ENCODE data around the gene MIGA2.

Gene MIGA2

DNA sequence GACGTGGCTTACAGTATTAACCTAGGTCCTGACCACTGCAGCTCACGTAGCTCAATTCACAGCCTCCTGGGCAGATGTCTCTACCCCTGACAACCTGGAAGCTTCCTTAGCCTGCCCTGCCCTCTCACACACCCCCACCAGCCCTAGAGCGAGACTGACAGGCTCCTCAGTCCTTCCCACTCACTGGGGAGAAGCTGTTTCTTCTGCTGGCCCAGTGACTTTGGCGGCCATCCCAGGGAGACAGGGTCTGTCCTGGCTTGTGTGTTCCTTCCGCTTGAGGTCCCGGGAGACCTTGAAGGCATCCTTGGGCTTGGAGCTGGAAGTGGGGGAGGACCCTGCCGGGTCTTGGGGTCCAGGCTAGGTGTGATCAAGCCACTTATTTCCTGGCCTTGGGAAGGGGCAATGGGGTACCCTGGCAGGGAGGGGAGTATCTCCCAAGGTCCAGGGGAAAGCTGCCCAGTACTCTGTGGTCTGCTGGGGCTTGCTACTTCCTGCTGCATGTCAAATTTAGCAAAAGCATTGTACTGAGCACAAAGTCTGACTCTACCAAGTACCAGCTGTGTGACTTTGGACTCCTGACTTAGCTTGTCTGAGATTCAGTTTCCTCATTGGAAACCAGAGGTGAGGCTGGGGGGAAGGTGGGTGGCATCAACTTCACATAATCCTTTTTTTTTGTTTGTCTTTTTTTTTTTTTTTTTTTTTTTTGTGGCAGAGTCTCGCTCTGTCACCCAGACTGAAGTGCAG is 1.9 kb downstream of the MIGA2 start:
- no peak for DNase-seq

DNA sequence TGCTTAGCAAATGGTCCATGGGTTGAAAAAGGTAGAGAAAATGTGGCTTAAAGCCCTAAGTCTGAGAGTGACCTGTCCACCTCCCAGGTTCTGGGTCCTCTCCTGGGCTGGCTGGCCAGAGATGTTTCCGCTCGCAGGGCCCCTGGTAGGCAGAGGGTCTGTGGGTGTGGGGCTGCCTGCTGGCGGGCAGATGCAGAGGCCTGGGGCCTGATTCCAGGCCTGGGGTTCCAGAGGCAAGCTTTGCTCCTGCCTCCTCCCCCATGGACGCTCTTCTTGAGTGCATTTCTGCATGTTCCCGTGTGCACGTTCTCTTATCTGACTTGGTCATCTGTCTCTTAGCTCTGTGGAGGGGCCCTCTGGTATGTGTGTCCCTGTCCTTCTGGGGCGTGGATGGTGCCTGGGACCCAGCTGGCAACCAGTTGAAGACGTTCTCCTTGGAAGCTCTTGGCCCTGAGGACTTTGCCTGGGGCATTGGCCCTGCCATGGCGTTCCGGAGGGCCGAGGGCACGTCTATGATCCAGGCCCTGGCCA is 3.8 kb downstream of the MIGA2 start:
- DNase-seq, result no peak

DNA sequence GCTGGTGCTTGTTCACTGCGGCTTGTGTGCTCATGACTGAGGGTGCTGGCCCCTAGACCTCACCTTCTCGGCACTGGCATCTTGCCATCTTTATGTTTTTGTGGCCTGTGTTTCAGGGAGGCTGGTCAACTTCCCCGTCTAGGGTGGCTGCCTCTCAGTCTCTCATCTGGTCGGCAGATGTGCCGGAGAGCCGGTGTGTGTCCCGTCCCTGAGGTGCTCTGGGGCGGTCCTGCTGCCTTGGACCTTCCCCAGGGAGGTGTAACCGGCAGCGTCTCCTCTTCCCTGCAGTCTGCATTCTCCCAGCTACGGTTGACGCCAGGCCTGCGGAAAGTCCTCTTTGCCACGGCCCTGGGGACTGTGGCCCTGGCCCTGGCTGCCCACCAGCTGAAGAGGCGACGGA is 5.6 kb downstream of the MIGA2 start:
- no peak for DNase-seq

DNA sequence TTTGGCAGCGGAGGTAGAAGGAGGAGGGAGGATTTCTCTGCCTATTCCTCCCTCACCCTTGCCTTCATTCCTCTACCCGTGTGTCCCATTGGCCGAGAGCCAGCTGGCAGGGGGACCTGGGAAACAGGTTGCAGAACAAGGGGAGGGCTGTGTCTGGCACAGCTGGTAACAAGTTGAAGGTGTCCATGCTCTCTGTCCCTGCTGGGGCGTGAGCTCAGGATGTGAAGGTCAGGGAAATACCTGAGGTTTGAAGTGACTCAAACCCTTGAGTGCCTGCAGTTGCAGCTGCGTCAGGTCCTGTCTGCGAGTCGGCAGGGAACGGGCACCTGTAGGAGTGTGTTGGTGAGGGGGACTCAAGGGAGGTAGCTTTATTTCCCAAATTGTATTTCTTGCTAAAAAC is 16.2 kb downstream of the MIGA2 start:
- DNase-seq, result no peak

DNA sequence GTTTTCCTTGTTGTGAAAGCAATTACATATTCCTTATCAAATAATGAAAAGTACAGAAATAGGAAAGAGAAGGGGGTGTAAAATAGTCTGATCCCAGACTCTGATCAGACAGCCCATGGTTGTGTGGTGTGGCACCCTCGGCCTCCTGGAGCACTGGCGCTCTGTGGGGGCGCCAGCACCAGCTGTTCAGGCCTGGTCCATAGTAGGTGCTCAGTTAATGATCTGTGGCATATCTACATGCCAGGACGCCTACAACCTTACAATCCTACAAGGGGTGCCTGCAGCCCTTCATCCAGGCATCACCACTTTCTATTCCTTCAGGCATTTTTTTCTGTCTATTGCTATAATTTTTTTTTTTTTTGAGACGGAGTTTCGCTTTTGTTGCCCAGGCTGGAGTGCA is 16.6 kb downstream of the MIGA2 start:
- DNase-seq, result no peak

DNA sequence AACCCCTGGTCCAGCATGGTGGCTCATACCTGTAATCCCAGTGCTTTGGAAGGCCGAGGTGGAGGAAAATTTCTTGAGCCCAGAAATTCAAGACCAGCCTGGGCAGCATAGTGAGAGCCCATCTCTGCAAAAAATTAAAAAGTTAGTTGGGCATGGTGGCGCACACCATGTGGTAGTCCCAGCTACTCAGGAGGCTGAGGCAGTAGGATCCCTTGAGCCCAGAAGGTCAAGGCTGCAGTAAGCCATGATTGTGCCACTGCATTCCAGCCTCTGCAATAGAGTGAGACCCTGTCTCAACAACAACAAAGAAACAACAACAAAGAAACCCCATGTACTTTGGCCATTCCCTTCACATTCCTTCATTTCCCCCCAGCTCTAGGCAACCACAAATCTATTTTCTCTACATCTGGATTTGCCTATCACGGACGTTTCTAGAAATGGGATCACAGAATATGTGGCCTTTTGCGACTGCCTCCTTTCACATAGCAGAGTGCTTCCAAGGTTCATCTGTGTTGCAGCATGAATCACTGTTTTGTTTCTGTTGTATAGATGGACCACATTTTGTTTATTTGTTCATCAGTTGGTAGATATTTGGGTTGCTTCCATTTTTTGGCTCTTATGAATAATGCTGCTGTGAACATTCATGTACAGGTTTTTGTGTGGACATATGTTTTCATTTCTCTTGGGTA is 17.9 kb downstream of the MIGA2 start:
- no peak for DNase-seq

DNA sequence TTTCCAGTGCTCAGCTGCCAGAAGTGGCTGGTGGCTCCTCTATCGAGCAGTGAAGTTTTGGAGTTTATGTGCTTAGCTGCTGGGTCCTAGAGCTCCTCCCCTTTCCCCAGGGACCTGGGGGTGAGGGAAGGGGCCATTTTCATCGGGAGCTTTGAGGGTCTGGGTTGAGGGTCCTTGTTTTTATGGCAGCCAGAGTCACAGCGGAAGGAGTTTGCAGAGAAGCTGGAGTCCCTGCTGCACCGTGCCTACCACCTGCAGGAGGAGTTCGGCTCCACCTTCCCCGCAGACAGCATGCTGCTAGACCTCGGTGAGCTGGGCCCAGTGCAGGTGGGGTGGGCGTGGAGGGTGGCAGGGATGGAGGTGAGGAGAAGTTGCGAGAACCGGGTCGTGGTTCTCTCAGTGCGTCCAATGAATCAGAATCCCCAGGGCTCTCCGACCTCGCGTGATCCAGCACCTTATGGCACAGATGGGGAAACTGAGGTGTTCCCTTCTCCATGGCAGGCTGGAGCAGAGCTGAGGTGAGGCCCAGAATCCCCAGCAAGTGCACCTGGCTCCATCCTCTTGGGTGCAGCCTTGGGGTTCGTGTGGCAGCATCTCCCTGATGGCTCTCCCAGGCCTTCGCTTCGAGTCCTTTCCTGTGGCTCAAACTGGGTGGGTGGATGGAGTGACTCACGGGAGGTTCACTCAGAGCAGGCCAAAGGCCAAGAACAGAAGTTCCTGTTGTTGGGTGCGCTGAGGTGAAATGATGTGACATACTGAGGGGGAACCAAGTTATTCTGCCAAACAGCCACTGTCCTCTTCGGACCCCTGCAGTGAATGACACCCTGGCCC is 22.8 kb downstream of the MIGA2 start:
- DNase-seq, result no peak

DNA sequence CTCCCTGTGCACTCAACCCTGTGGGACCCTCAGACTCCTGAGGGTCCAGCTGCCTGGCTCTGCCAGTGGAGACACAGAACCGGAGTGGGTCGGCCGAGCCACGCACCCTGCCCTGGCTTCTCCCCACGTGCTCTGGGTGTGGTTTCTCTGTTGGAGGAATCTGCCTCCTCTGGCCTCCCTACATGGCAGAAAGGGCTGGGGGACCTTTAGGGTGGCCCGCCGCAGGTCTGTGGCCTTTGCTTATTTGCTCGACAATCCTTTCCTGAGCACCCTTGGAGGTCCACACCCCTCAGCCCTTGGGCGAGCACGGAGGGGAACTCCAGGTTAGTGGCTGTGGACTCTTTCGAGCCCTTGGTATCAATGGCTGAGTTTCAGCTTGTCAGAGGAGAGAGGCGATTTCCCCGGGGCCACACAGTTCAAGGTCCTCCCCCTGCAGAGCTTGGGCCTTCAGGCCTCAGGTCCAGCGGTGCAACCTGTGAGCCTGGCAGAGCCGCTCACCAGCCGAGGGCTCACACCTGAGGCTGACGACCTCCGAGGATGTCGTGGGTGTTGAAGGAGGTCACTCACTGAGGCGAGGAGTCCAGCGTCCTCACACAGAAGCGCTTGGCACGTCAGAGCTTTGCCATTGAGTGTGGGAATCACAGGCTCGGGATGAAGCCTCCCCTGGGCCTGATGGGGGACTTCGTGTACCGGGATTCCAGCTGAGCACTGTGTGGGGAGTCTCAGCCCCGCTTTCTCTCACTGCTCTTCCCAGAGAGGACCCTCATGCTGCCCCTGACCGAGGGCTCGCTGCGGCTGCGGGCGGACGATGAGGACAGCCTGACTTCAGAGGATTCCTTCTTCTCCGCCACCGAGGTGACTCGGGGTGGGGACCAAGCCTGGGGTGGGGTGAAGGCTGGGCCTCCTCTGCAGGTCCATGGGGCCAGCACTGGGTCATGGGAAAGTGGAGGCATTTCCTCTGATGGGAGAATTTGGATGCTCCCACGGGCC is 23.7 kb downstream of the MIGA2 start:
- DNase-seq, result no peak

DNA sequence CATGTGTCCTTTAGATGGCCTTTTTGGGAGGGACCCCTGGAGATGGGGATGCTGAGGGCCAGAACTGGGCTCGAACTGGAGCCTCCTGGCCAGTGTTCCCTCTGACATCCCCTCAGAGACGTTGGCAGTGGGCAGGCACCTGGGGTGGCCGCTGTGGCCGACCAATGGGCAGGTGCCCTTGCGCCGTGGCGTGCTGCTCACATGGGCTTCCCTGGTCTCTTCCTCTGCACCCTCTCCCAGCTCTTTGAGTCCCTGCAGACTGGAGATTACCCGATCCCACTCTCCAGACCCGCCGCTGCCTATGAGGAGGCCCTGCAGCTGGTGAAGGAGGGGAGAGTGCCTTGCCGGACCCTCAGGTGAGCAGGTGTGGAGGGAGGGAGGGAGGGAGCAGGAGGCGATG is 24.6 kb downstream of the MIGA2 start:
- no peak for DNase-seq

DNA sequence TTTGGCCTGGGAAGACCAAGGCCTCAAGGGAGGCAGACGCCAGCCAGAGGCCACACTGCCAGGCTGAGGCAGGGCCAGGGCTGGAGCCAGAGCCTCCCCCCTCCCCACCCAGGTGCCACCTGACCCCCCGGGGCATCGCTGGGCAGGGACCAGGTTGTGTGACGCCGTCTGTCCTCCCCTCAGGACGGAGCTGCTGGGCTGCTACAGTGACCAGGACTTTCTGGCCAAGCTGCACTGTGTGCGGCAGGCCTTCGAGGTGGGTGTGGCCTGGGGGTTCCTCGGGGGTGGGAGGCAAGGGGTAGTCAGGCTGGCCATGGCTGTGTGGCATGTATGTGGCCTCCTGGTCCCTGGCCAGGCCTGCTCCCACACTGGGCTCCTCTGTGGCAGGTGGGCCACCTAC is 26.6 kb downstream of the MIGA2 start:
- no peak for DNase-seq

DNA sequence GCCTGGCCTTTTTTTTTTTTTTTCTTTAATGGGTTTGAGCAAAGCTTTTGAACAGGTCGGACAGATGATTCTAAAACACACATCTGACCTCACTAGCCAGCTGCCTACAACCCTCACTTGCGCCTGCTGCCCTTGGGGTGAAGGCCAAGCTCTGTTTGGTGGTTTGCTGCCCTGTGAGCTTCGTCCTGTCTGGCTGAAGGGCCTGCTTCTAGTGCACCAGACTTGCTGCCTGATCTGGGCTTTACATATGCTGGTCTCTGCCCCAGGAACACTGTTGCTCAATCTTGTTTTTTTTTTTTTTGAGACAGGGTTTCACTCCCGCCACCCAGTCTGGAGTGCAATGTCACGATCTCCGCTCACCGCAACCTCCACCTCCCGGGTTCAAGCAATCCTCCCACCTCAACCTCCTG is 28.1 kb downstream of the MIGA2 start:
- DNase-seq, result no peak

DNA sequence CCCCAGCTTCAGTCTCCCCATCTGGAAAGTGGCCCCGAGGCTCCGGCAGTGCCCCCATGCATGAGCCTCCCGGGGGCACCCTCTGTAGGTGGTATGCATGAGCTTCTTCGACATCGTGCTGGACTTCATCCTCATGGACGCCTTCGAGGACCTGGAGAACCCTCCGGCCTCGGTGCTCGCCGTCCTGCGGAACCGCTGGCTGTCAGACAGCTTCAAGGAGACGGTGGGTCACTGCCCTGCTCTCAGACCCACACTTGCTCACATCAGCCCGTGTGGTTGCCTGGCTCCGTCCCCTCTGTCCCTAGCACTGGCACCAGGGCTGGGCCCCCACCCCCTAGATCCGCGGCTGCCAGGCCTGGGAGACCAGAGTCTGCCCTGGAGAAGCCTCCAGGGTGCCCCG is 31.7 kb downstream of the MIGA2 start:
- DNase-seq, result no peak

DNA sequence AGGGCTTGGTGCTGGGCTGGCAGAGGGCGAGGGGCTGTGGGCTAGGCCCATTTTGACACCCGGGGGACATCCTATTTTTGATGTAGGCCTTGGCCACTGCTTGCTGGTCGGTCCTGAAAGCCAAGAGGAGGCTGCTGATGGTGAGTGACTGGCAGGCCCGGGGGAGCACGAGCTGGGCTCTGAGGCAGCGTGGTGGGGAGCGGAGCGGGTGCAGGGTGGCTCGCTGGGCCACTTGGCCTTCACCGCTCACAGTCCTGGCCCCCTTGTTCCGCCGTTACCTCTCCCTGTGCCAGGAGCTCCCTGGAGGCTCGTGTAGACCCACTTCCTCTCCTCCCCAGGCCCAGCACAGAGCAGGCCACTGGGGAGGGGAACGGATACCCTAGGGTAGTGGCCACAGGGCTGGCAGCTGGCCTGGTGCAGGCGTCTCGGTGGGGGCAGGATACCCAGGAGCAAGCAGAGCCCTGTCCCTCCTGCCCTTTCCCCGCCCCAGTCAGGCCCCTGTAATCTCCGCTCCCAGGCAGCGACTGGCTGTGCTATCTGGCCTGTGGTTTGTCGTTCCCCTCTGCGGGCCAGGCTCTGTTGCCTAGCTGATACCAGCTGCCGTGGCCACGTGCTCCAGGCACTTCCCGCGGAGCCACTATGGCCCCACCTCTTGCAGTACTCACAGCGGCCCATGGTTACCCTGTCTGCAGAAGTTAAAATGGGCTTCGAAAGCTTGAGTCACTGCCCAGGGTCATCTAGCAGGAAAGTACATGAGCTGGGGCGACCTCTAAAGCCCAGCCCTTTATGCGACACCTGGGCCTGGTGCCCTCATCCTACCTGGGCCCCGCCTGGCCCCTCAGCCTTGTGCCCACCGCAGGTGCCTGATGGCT is 32.8 kb downstream of the MIGA2 start:
- DNase-seq, result no peak

DNA sequence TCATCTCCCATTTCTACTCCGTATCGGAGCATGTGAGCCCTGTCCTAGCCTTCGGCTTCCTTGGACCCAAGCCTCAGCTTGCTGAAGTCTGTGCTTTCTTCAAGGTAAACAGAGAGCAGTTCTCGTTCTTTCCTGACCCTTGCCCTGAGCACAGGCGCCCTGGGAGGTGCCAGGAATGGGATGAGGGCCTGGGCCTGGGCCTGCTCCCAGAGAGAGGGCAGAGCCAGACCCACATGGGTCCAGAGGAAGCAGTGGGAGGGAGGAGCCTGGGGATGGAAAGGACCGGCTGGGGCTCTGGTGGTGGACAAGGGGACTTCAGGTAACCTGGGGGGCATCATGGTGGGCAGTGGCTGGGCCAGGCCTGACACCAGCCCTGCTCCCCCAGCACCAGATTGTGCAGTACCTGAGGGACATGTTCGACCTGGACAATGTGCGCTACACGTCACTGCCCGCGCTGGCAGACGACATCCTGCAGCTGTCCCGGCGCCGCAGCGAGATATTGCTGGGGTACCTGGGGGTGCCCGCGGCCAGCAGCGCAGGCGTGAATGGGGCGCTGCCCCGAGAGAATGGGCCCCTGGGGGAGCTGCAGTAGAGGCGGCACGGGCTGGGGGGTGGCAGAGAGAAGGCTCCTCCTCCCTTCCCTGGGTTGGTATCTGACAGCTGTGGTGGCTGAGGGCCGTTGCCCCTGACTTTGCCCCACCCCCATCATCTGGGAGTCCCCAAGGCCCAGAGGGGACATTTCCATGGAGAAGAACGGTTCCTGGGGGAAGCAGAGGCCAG is 33.6 kb downstream of the MIGA2 start:
- no peak for DNase-seq

DNA sequence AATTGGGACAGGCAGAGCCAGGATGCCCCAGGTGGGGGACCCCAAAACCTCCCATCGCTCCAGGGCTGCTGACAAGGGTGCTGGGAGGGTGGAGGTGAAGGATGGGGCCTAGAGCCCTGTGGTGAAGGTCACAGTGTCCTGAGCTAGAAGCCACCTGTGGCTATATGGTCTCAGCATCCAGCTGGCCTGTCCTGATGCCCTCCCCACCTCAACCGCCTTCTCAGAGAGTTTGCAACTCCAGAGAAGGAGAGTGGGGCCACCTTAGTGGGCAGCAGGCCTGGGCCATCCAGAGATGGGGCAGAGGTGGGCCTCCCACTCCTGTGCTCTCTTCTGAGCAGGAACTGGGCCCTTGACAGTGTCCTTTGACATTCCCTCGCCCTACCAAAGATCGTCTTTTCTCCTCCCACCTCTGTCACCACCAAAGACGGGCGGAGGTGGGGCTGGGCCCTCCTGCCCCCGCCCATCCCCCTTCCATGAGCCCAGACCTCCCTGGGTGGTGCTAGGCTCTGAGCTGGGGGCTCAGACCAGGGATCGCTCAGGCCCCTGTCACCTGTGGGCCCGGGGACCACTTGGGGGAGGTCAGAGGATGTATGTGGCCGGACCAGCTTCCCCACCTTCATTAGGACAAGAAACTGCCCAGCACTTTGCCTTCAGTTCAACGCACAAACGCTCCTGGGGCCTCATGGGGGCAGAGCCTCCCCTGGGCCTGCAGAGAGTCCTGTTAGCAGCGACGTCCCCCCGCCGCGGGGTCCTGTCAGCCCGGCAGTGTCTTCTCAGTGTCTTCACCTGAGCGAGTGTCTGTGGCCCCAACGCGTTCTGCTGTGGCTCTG is 34.5 kb downstream of the MIGA2 start:
- DNase-seq, result no peak

DNA sequence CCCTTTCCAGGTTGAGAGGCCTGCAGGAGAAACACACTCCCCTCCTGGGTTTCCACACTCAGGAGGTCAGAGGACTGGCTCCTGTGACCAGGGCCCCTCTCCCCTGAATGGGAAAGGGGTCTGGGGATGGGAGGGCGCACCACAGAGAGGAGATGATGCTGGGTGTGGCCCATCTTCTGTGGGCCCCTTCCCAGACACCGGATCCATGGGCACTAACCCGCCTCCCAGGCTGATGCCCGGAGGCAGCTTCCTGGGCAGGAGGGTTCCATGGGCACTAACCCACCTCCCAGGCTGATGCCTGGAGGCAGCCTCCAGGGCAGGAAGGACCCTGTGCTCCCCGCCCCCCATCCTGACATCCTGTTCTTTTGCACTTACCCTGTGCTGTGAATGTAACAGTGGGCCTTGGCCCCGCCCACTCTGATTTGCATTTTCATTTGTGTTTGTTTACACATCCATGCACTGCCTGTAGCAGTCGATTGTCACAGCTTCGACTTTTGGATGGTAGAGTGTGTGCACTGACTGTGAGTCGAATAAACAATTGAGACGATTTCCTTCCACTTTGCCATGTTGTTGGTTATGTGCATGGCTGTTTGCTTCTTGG is 35.2 kb downstream of the MIGA2 start:
- no peak for DNase-seq

DNA sequence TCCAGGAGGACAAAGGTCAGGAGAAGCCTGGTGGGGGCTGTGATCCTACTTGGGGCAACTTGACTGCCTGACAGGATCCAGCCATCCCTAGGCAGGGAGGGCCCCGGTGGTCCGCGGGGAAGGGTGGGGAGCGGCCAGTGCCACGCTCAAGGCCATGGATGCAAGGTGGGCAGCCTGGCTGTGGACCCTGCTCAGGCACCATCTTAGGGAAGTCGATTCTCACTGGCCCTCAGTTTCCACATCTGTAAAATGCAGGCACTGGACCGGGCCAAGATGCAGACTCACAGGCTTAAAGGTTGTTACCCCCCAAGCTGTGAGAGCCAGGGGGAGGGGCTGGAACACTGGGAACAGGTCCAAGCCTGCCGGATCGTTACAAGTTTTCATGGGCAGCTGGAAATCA is 35.7 kb downstream of the MIGA2 start:
- DNase-seq, result no peak

DNA sequence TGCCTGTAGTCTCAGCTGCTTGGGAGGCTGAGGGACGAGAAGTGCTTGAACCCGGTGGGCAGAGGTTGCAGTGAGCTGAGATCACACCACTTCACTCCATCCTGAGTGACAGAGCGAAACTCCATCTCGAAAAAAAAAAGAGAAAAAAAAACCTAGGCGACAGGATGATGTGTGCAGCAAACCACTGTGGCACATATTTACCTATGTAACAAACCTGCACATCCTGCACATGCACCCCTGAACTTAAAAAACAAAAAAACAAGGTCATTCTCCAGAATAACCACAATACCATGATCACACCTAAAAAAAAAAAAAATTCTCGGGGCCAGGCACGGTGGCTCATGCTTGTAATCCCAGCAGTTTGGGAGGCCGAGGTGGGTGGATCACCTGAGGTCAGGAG is 37.0 kb downstream of the MIGA2 start:
- no peak for DNase-seq

DNA sequence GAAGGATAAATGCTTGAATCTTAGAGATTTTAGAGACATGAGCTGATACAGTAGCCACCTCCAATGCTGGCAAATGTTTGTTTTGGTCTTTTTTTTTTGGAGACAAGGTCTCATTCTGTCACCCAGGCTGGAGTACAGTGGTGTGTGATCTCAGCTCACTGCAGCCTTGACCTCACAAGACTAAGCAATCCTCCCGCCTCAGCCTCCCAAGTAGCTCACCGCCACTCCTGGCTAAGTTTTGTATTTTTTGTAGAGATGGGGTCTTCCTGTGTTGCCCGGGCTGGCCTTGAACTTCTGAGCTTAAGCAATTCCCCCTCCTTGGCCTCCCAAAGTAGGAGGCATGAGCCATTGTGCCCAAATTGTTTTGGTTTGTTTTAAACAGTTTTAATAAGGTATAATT is 37.7 kb downstream of the MIGA2 start:
- no peak for DNase-seq
